MCF 10A (cell line): Measurements from ENCODE around the gene TMEM9. TPM values are rescaled to one million over a fixed set of nuclear protein-coding genes. Genes with fewer than 3 reads are reported as not detected.

Source experiments
- BruUV-seq: library from RNA; stranded (reverse); fragments of 400-500 nt; replicated peaks from 2 replicates; lab custom pipeline; 2021; lab: Mats Ljungman, UMichigan
- CTCF ChIA-PET: fragments of 300-600 bp; sonication (Branson Sonifier 250); formaldehyde crosslinking; extraction: SDS; loops from one replicate; lab custom pipeline; 2021; ENCODE audit warnings: antibody characterized with exemption, inconsistent platforms; lab: Yijun Ruan, JAX
- POLR2A ChIA-PET: fragments of 300-600, 350-650 bp; sonication (Branson Sonifier 250); formaldehyde crosslinking; extraction: SDS; loops from one replicate; lab custom pipeline; 2020; ENCODE audit warnings: antibody characterized with exemption, inconsistent platforms; lab: Yijun Ruan, JAX
- DNase-seq: peaks from one replicate; pipeline ENCODE4 v3.0.0-alpha.2; 2018; ENCODE audit not compliant: unreplicated experiment
- H3K27ac Mint-ChIP-seq: one replicate; pipeline ENCODE4 v1.8.0; 2022; ENCODE audit warnings: mild to moderate bottlenecking, low read depth, mixed read lengths; ENCODE audit not compliant: unreplicated experiment
- H3K27me3 Mint-ChIP-seq: one replicate; pipeline ENCODE4 v1.8.0; 2022; ENCODE audit warnings: mixed read lengths; ENCODE audit not compliant: insufficient read depth, unreplicated experiment
- H3K36me3 Mint-ChIP-seq: one replicate; pipeline ENCODE4 v1.8.0; 2022; ENCODE audit warnings: mild to moderate bottlenecking, moderate library complexity, mixed read lengths; ENCODE audit not compliant: insufficient read depth, unreplicated experiment
- H3K4me1 Mint-ChIP-seq: one replicate; pipeline ENCODE4 v1.8.0; 2022; ENCODE audit warnings: mixed read lengths; ENCODE audit not compliant: insufficient read depth, unreplicated experiment
- H3K4me3 Mint-ChIP-seq: one replicate; pipeline ENCODE4 v1.8.0; 2022; ENCODE audit warnings: mild to moderate bottlenecking, moderate library complexity, mixed read lengths; ENCODE audit not compliant: unreplicated experiment
- H3K9me3 Mint-ChIP-seq: one replicate; pipeline ENCODE4 v1.8.0; 2022; ENCODE audit warnings: mixed read lengths; ENCODE audit not compliant: unreplicated experiment
- CTCF ChIP-seq: fragments of 200-600 bp; IDR thresholded peaks from one replicate; pipeline ENCODE4 v1.8.0; 2022; ENCODE audit warnings: antibody characterized with exemption, mild to moderate bottlenecking; ENCODE audit not compliant: unreplicated experiment
- intact Hi-C: fragments of 100-400 bp; cut with micrococcal nuclease; formaldehyde crosslinking; loops from 2 replicates; pipeline ENCODE4 v1.14.1; 2022
- total RNA-seq: library from RNA; stranded (reverse); gene quantifications from 2 replicates; pipeline ENCODE4 v1.2.3, GENCODE V29; 2022

TMEM9 gene
- total RNA-seq, 1 experiment from 2014 or later, result 67.2 TPM

GRCh38 chr1:201192261-201192788, 38.1 kb upstream of the TMEM9 start:
- no peaks in the 10 kb centered on the region for H3K9me3 Mint-ChIP-seq
- ChIA-PET CTCF (interaction anchor here (0.6 to 1.8 kb wide), 4 partner anchors 8 to 108 kb away, joined by 3 to 9 read pairs (median 4); no protein-coding TSS in a partner anchor), POLR2A (no interaction called here)
- no TSS peak for BruUV-seq
- no peak for DNase-seq
- H3K27ac Mint-ChIP-seq, result no peak overlapping the region
- H3K36me3 Mint-ChIP-seq, result no peaks in the 10 kb centered on the region
- no peak for TF ChIP-seq CTCF
- intact Hi-C loops, result no loop called here
- H3K4me1 Mint-ChIP-seq, result peaks cover 7% of the 10 kb centered on the region
- peaks cover 18% of the 10 kb centered on the region for H3K27me3 Mint-ChIP-seq
- no peak overlapping the region for H3K4me3 Mint-ChIP-seq

- BruUV-seq, result no TSS peak
- ChIA-PET CTCF (interaction anchor here (0.9 to 1.8 kb wide), 3 partner anchors 31 to 79 kb away, joined by 3 to 9 read pairs (median 3); no protein-coding TSS in a partner anchor), POLR2A (no interaction called here)
- TF ChIP-seq CTCF, result no peak
- no peak overlapping the region for H3K4me3 Mint-ChIP-seq
- no peaks in the 10 kb centered on the region for H3K36me3 Mint-ChIP-seq
- peak; percentile 72 for DNase-seq
- peaks cover 18% of the 10 kb centered on the region for H3K27me3 Mint-ChIP-seq
- H3K9me3 Mint-ChIP-seq, result no peaks in the 10 kb centered on the region
- peaks cover 7% of the 10 kb centered on the region for H3K4me1 Mint-ChIP-seq
- H3K27ac Mint-ChIP-seq, result no peak overlapping the region
- intact Hi-C loops, result no loop called here
These were observed 37.5 kb upstream of the TMEM9 start for GRCh38 chr1:201191653-201192260.

GRCh38 chr1:201190624-201191051, 36.4 kb upstream of the TMEM9 start, which contains the start of gene IGFN1:
Gene IGFN1, plus strand, starts transcription at chr1:201190824. Its CDS starts 2,470 bp downstream, at chr1:201193294.
- DNase-seq, result no peak
- H3K4me3 Mint-ChIP-seq, result no peak within 1 kb of the TSS
- H3K36me3 Mint-ChIP-seq, result no peaks in the 10 kb centered on the region
- CTCF ChIA-PET, result interaction anchor here (0.6 to 1.2 kb wide), 5 partner anchors 12 to 218 kb away, joined by 3 to 6 read pairs (median 3); no protein-coding TSS in a partner anchor
- peaks cover 18% of the 10 kb centered on the region for H3K27me3 Mint-ChIP-seq
- H3K9me3 Mint-ChIP-seq, result no peaks in the 10 kb centered on the region
- POLR2A ChIA-PET, result interaction anchor here (0.6 kb wide), 1 partner anchor 136 kb away, joined by 3 read pairs; no protein-coding TSS in a partner anchor
- TF ChIP-seq CTCF, result no peak
- H3K4me1 Mint-ChIP-seq, result peaks cover 2% of the 10 kb centered on the region
- intact Hi-C loops, result no loop called here
- no TSS peak for BruUV-seq
- no peak within 1 kb of the TSS for H3K27ac Mint-ChIP-seq

GRCh38 chr1:201190005-201190404, 35.7 kb upstream of the TMEM9 start:
- H3K27ac Mint-ChIP-seq, result no peak overlapping the region
- no peak for DNase-seq
- H3K36me3 Mint-ChIP-seq, result no peaks in the 10 kb centered on the region
- H3K27me3 Mint-ChIP-seq, result peaks cover 18% of the 10 kb centered on the region
- intact Hi-C loops, result no loop called here
- no peak overlapping the region for H3K4me3 Mint-ChIP-seq
- ChIA-PET POLR2A (interaction anchor here (0.6 kb wide), 1 partner anchor 135 kb away, joined by 3 read pairs; no protein-coding TSS in a partner anchor), CTCF (interaction anchor here (0.5 to 1.2 kb wide), 4 partner anchors 32 to 217 kb away, joined by 3 to 6 read pairs (median 3); no protein-coding TSS in a partner anchor)
- H3K9me3 Mint-ChIP-seq, result no peaks in the 10 kb centered on the region
- BruUV-seq, result no TSS peak
- H3K4me1 Mint-ChIP-seq, result no peaks in the 10 kb centered on the region
- no peak for TF ChIP-seq CTCF
